ENCODE data around the gene NRIP1. TPM values are rescaled to one million over a fixed set of nuclear protein-coding genes. Genes with fewer than 3 reads are reported as not detected.

Gene NRIP1
- total and polyA plus RNA-seq, 2 donors (not counting 3 experiments of a cell fraction or from before 2014, with no cell fraction given), result 2.8 to 24.0 TPM

GRCh38 chr21:15007716-15008296 is 57.0 kb downstream of the NRIP1 start:
- POLR2A ChIA-PET, result no interaction called here
- H3K79me2 ChIP-seq (ENCODE audit: control insufficient read depth, insufficient read depth, low read length), result peaks cover 70% of the 10 kb centered on the region

More at GRCh38 chr21:15007716-15008296, 57.0 kb downstream of the NRIP1 start:
- no peak for FAIRE-seq
- H3K4me2 ChIP-seq (ENCODE audit: insufficient read depth, low read length), result no peak overlapping the region
- TF ChIP-seq EZH2 (IDR thresholded peaks at IDR 0.05; ENCODE audit: borderline replicate concordance, low read depth, low read length, severe bottlenecking), result no peak
- no peak for TF ChIP-seq POLR2A (IDR thresholded peaks at IDR 0.05; ENCODE audit: low read depth, low read length)
- no peak for TF ChIP-seq FOS (IDR thresholded peaks at IDR 0.05; ENCODE audit: borderline replicate concordance, insufficient read depth, low read length)
- no peak for TF ChIP-seq JUN (IDR thresholded peaks at IDR 0.05; ENCODE audit: borderline replicate concordance, insufficient read depth, insufficient read length, low read depth)
- no peak for TF ChIP-seq GATA2 (IDR thresholded peaks at IDR 0.05; ENCODE audit: insufficient read depth, insufficient read length, low read depth, low read length)
- TF ChIP-seq, protein P1, sequence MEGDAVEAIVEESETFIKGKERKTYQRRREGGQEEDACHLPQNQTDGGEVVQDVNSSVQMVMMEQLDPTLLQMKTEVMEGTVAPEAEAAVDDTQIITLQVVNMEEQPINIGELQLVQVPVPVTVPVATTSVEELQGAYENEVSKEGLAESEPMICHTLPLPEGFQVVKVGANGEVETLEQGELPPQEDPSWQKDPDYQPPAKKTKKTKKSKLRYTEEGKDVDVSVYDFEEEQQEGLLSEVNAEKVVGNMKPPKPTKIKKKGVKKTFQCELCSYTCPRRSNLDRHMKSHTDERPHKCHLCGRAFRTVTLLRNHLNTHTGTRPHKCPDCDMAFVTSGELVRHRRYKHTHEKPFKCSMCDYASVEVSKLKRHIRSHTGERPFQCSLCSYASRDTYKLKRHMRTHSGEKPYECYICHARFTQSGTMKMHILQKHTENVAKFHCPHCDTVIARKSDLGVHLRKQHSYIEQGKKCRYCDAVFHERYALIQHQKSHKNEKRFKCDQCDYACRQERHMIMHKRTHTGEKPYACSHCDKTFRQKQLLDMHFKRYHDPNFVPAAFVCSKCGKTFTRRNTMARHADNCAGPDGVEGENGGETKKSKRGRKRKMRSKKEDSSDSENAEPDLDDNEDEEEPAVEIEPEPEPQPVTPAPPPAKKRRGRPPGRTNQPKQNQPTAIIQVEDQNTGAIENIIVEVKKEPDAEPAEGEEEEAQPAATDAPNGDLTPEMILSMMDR (IDR thresholded peaks at IDR 0.05; ENCODE audit: extremely low read depth in 1 of 2, insufficient read depth in 1 of 2, low read depth in 1 of 2, low read length in 2 of 2), result no peak
- no peak for TF ChIP-seq POLR2AphosphoS5 (IDR thresholded peaks at IDR 0.05; ENCODE audit: insufficient read depth, low read depth, low read length)
- TF ChIP-seq MYC (IDR thresholded peaks at IDR 0.05; ENCODE audit: low read depth, low read length), result no peak
- TF ChIP-seq MAX (IDR thresholded peaks at IDR 0.05; ENCODE audit: insufficient read depth, insufficient read length), result no peak
- intact Hi-C loops (cut with micrococcal nuclease) (no loop called here), dilution Hi-C loops (cut with MboI; ENCODE audit: extremely low pct_ligation_motif_present, low sequenced_read_pairs) (no loop called here)
- H3K27ac ChIP-seq (ENCODE audit: insufficient read depth, low read depth, low read length), result no peak overlapping the region
- no peak overlapping the region for H3K9ac ChIP-seq (replicated peaks; ENCODE audit: extremely low read depth, insufficient read depth, low read length)
- H3K4me1 ChIP-seq (ENCODE audit: control insufficient read depth, extremely low read depth, insufficient read depth, low read length), result peaks cover 14% of the 10 kb centered on the region
- no peak overlapping the region for H3K4me3 ChIP-seq (replicated peaks in 1 of 3; ENCODE audit: insufficient read depth in 1 of 3, low read depth in 1 of 3, low read length in 3 of 3)
- no peaks in the 10 kb centered on the region for H3K36me3 ChIP-seq (ENCODE audit: control insufficient read depth in 2 of 2, extremely low read depth in 1 of 2, insufficient read depth in 2 of 2, low read length in 2 of 2)
- DNase-seq (ENCODE audit: low read depth, low spot score), result no peak
- H4K20me1 ChIP-seq (replicated peaks; ENCODE audit: control insufficient read depth, extremely low read depth, insufficient read depth, low read length), result no peaks in the 10 kb centered on the region
- H3K9me3 ChIP-seq (replicated peaks; ENCODE audit: control insufficient read depth, insufficient read depth, low read length), result no peaks in the 10 kb centered on the region
- no peaks in the 10 kb centered on the region for H3K9me1 ChIP-seq (replicated peaks; ENCODE audit: control insufficient read depth, extremely low read depth, insufficient read depth, low read length)
- H3K27me3 ChIP-seq (ENCODE audit: control insufficient read depth in 2 of 2, insufficient read depth in 2 of 2, low read length in 2 of 2), result no peaks in the 10 kb centered on the region
- CTCF ChIA-PET, result no interaction called here
- no TSS peak for BruUV-seq (replicated peaks)
- H2AFZ ChIP-seq (ENCODE audit: low read depth, low read length), result no peak overlapping the region

Measured in endothelial cell of umbilical vein (primary cell).